A673 (cell line): ENCODE measurements around the gene BICD1. TPM values are rescaled to one million over a fixed set of nuclear protein-coding genes. Genes with fewer than 3 reads are reported as not detected.

Experiments used
- BruUV-seq: library from RNA; stranded (reverse); fragments of 400-500 nt; replicated peaks from 2 replicates; lab custom pipeline; 2021; lab: Mats Ljungman, UMichigan
- CTCF ChIA-PET: fragments of 300-600 bp; sonication (Branson Sonifier 250); formaldehyde crosslinking; loops from one replicate; lab custom pipeline; 2022; ENCODE audit warnings: antibody characterized with exemption; lab: Charles Lee
- POLR2A ChIA-PET: fragments of 300-600 bp; sonication (Branson Sonifier 250); formaldehyde crosslinking; loops from one replicate; lab custom pipeline; 2022; ENCODE audit warnings: antibody characterized with exemption; ENCODE audit not compliant: low non-redundant PET; lab: Charles Lee
- DNase-seq: peaks from one replicate; pipeline ENCODE4 v3.0.0-alpha.2; 2015; ENCODE audit warnings: low spot score
- H3K27ac ChIP-seq: fragments of 200-600 bp; sonication (generic); 2 replicates; pipeline ENCODE4 v1.5.1; 2016; ENCODE audit warnings: mixed run types, low read depth, mild to moderate bottlenecking, mixed read lengths, antibody characterized with exemption, low read length; ENCODE audit not compliant: poor library complexity, severe bottlenecking
- H3K27me3 ChIP-seq: fragments of 200-600 bp; sonication (generic); replicated peaks from 2 replicates; pipeline ENCODE4 v1.6.1; 2017; ENCODE audit warnings: mixed run types, low read depth, mild to moderate bottlenecking, mixed read lengths, antibody characterized with exemption, low read length; ENCODE audit not compliant: insufficient read depth, poor library complexity
- H3K36me3 ChIP-seq: fragments of 200-600 bp; sonication (generic); 2 replicates; pipeline ENCODE4 v1.6.1; 2016; ENCODE audit warnings: mixed run types, mild to moderate bottlenecking, mixed read lengths, antibody characterized with exemption, low read length; ENCODE audit not compliant: insufficient read depth, poor library complexity, severe bottlenecking
- H3K4me1 ChIP-seq: fragments of 200-600 bp; sonication (generic); 2 replicates; pipeline ENCODE4 v1.6.1; 2017; ENCODE audit warnings: mixed run types, mild to moderate bottlenecking, mixed read lengths, antibody characterized with exemption, low read length; ENCODE audit not compliant: insufficient read depth, poor library complexity, severe bottlenecking
- H3K4me3 ChIP-seq: fragments of 200-600 bp; sonication (generic); 2 replicates; pipeline ENCODE4 v1.5.1; 2016; ENCODE audit warnings: low read depth, mixed run types, mild to moderate bottlenecking, mixed read lengths, low read length; ENCODE audit not compliant: poor library complexity, severe bottlenecking
- H3K9me3 ChIP-seq: fragments of 200-600 bp; sonication (generic); 2 replicates; pipeline ENCODE4 v1.6.1; 2016; ENCODE audit warnings: mixed run types, low read depth, mild to moderate bottlenecking, mixed read lengths, antibody characterized with exemption, low read length; ENCODE audit not compliant: poor library complexity, severe bottlenecking
- EZH2 ChIP-seq: fragments of 200-600 bp; sonication (generic); IDR thresholded peaks from 2 replicates; pipeline ENCODE4 v1.6.1; 2017; ENCODE audit warnings: borderline replicate concordance, low read depth, mild to moderate bottlenecking, mixed read lengths, antibody characterized with exemption, low read length; ENCODE audit not compliant: poor library complexity, severe bottlenecking
- intact Hi-C: fragments of 100-400 bp; cut with micrococcal nuclease; formaldehyde crosslinking; loops from one replicate; pipeline ENCODE4 v1.10.0; 2022; ENCODE audit not compliant: unreplicated experiment
- total RNA-seq: library from RNA; stranded (reverse); gene quantifications from 2 replicates; pipeline ENCODE4 v1.2.3, GENCODE V29; 2021
- TF ChIP-seq, protein P1 (sequence below): fragments of 300-800, 200-600 bp; sonication (generic); conservative IDR thresholded peaks from 2 replicates; pipeline ENCODE4 v1.5.1; 2017; ENCODE audit warnings: low read depth, mild to moderate bottlenecking, antibody characterized with exemption, low read length, moderate library complexity, mixed read lengths

The BICD1 gene
- total RNA-seq, 1 experiment from 2014 or later, result 50.2 TPM

DNA sequence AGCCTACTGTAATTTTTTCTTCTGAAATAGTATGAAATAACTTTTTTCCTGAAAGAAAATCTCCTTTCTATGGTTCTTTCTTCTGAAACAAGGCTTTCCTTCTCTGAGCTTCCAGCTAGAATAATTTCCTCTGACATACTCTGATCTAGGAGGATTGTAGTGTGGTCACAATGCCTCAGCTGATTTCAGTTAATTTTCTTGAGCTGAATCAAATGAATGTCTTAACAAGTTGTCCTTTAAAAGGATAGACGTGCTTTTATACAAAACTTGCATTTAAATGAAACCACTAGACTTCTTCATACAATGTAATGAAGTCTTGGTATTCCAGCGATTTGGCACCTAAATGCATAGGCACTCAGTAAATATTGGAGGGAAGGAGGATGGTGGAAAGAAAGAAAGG is 94.4 kb downstream of the BICD1 start:
- Histone ChIP-seq H3K9me3 (no peaks in the 10 kb centered on the region), H3K4me1 (no peaks in the 10 kb centered on the region), H3K36me3 (no peaks in the 10 kb centered on the region), H3K27ac (no peak overlapping the region), H3K27me3 (no peaks in the 10 kb centered on the region), H3K4me3 (no peak overlapping the region)
- POLR2A ChIA-PET, result no interaction called here
- BruUV-seq, result no TSS peak
- CTCF ChIA-PET, result no interaction called here
- intact Hi-C loops, result no loop called here
- TF ChIP-seq, protein P1, sequence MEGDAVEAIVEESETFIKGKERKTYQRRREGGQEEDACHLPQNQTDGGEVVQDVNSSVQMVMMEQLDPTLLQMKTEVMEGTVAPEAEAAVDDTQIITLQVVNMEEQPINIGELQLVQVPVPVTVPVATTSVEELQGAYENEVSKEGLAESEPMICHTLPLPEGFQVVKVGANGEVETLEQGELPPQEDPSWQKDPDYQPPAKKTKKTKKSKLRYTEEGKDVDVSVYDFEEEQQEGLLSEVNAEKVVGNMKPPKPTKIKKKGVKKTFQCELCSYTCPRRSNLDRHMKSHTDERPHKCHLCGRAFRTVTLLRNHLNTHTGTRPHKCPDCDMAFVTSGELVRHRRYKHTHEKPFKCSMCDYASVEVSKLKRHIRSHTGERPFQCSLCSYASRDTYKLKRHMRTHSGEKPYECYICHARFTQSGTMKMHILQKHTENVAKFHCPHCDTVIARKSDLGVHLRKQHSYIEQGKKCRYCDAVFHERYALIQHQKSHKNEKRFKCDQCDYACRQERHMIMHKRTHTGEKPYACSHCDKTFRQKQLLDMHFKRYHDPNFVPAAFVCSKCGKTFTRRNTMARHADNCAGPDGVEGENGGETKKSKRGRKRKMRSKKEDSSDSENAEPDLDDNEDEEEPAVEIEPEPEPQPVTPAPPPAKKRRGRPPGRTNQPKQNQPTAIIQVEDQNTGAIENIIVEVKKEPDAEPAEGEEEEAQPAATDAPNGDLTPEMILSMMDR, result no peak
- TF ChIP-seq EZH2, result no peak
- DNase-seq, result no peak

DNA sequence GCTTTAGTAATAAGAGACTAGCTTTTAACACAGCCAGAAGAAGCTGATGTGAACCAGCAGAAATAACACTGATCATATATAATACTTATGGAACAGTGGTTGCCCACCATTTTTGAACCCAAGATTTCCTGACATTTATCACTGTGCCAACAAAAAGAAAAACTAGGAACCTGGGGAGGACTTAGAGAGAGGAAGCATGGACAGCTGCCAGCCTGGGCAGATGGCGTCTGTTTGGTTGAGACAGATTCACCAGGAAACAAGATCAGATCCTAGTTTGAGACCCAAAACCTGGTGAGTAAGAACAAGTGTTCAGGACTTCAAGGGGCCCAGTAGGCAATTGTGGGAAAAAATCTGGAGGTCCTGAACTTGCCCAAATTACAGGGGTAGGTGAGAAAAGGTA is 95.3 kb downstream of the BICD1 start:
- ChIA-PET POLR2A (no interaction called here), CTCF (no interaction called here)
- TF ChIP-seq, protein P1, result no peak
- no peak for TF ChIP-seq EZH2
- DNase-seq, result no peak
- Histone ChIP-seq H3K4me3 (no peak overlapping the region), H3K9me3 (no peaks in the 10 kb centered on the region), H3K4me1 (no peaks in the 10 kb centered on the region), H3K27ac (no peak overlapping the region), H3K36me3 (no peaks in the 10 kb centered on the region), H3K27me3 (no peaks in the 10 kb centered on the region)
- intact Hi-C loops, result no loop called here
- BruUV-seq, result no TSS peak

DNA sequence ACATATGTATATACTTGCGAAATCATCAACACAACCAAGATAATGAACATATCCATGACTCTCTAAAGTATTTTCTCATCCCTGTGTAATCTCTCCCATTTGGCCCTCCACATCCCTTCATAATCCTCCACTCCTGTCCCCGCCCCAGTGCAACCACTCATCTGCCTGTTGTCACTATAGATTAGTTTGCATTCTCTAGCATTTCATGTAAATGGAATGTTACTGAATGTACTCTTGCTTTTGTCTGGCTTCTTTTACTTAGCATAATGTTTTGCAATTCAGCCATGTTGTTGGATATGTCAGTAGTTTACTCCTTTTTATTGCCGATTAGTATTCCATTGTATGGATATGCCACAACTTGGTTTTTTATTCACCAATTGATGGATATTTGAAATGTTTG is 99.1 kb downstream of the BICD1 start:
- Histone ChIP-seq H3K4me1 (no peaks in the 10 kb centered on the region), H3K4me3 (no peak overlapping the region), H3K27me3 (no peaks in the 10 kb centered on the region), H3K27ac (no peak overlapping the region), H3K9me3 (no peaks in the 10 kb centered on the region), H3K36me3 (no peaks in the 10 kb centered on the region)
- intact Hi-C loops, result no loop called here
- TF ChIP-seq, protein P1, result no peak
- no peak for TF ChIP-seq EZH2
- DNase-seq, result no peak
- ChIA-PET POLR2A (no interaction called here), CTCF (no interaction called here)
- no TSS peak for BruUV-seq
